K562 (cell line): ENCODE data around the gene ZFPM1. TPM values are rescaled to one million over a fixed set of nuclear protein-coding genes. Genes with fewer than 3 reads are reported as not detected.

ENCODE experiments used
- ATF1 ChIP-seq, 2 experiments: fragments of 450-650 bp in 1 of 2; IDR thresholded peaks; 2 replicates each; pipeline ENCODE4 v1.6.1; 2016; ENCODE audit warnings: missing compliant biosample characterization in 1 of 2, missing genetic modification characterization in 1 of 2
- DACH1 ChIP-seq: fragments of 450-650 bp; IDR thresholded peaks from 2 replicates; pipeline ENCODE4 v1.6.1; 2018; ENCODE audit not compliant: partially characterized antibody
- DEAF1 ChIP-seq: fragments of 450-650 bp; formaldehyde crosslinking; IDR thresholded peaks from 2 replicates; pipeline ENCODE4 v1.4.0; 2020; ENCODE audit warnings: mild to moderate bottlenecking, moderate library complexity
- E2F4 ChIP-seq: sonication (generic); formaldehyde crosslinking; IDR thresholded peaks from 2 replicates; pipeline ENCODE4 v1.8.0; 2022; ENCODE audit warnings: mild to moderate bottlenecking, low read depth, missing genetic modification reagents
- FOXK2 ChIP-seq, 2 experiments: fragments of 450-650 bp; IDR thresholded peaks in 1 of 2; conservative IDR thresholded peaks in 1 of 2; 2 replicates each; pipeline ENCODE4 v1.6.1; 2016; ENCODE audit warnings: low read depth in 2 of 2, mild to moderate bottlenecking in 1 of 2
- HCFC1 ChIP-seq: IDR thresholded peaks from 2 replicates; pipeline ENCODE4 v1.6.1; 2012; ENCODE audit warnings: low read depth, low read length, improper control_type of control experiment
- IFI16 ChIP-seq: fragments of 250-450 bp; sonication (Bioruptor Pico); IDR thresholded peaks from 2 replicates; pipeline ENCODE4 v2.1.2; 2022; ENCODE audit warnings: mild to moderate bottlenecking, inconsistent platforms
- NEUROD1 ChIP-seq: fragments of 150-350 bp; IDR thresholded peaks from 2 replicates; pipeline ENCODE4 v1.6.1; 2014; ENCODE audit warnings: borderline replicate concordance, low read length, low read depth; ENCODE audit not compliant: partially characterized antibody
- POLR2B ChIP-seq: fragments of 450-650 bp; IDR thresholded peaks from 2 replicates; pipeline ENCODE4 v1.6.1; 2018; ENCODE audit warnings: low read depth; ENCODE audit not compliant: partially characterized antibody
- RHOXF2B ChIP-seq: fragments of 250-450 bp; sonication (Bioruptor Pico); conservative IDR thresholded peaks from 2 replicates; pipeline ENCODE4 v1.5.1; 2021
- SMARCA5 ChIP-seq: fragments of 450-650 bp; IDR thresholded peaks from 2 replicates; pipeline ENCODE4 v1.6.1; 2016
- ZKSCAN8 ChIP-seq: fragments of 200-800 bp; sonication (Bioruptor generic); IDR thresholded peaks from 2 replicates; pipeline ENCODE4 v1.6.1; 2016; ENCODE audit warnings: missing genetic modification characterization, missing compliant biosample characterization
- ZNF507 ChIP-seq: conservative IDR thresholded peaks from 2 replicates; pipeline ENCODE4 v1.6.1; 2017; ENCODE audit warnings: missing genetic modification characterization, missing compliant biosample characterization
- polyA plus RNA-seq, 8 experiments: library from polyadenylated mRNA; depleted of rRNA in 4 of 8; stranded (reverse) in 5 of 8; unstranded in 3 of 8; fragments of >200 nt; fragmentation: Nextera tagmentation in 2 of 8; fragmentation: Illumina TruSeq in 1 of 8; extraction: Ambion mirVana in 2 of 8; extraction: Trizol in 1 of 8; gene quantifications; 2 replicates each; pipeline versions ENCODE4 v1.2.1 to v1.2.3, GENCODE V29; 2011 to 2014; ENCODE audit warnings: inconsistent platforms in 1 of 8, missing spikeins in 1 of 8
- total RNA-seq, 7 experiments: library from RNA; depleted of rRNA in 6 of 7; stranded (reverse); fragments of >200 nt in 6 of 7; fragmentation: Illumina TruSeq in 2 of 7; extraction: Trizol in 2 of 7; gene quantifications; 2 replicates each; pipeline versions ENCODE4 v1.2.1 to v1.2.3, GENCODE V29; 2011 to 2021; ENCODE audit warnings: low replicate concordance in 1 of 7
- TF ChIP-seq, protein P1 (sequence below): fragments of 250-450 bp; sonication (Bioruptor Pico); IDR thresholded peaks from 2 replicates; pipeline ENCODE4 v1.4.0; 2020; ENCODE audit warnings: mild to moderate bottlenecking

ZFPM1 gene
- total and polyA plus RNA-seq, 9 of the 15 experiments (the other 6 are each of a cell fraction or from before 2014, with no cell fraction given): 0.03 to 35.9 (median 1.4) TPM

DNA sequence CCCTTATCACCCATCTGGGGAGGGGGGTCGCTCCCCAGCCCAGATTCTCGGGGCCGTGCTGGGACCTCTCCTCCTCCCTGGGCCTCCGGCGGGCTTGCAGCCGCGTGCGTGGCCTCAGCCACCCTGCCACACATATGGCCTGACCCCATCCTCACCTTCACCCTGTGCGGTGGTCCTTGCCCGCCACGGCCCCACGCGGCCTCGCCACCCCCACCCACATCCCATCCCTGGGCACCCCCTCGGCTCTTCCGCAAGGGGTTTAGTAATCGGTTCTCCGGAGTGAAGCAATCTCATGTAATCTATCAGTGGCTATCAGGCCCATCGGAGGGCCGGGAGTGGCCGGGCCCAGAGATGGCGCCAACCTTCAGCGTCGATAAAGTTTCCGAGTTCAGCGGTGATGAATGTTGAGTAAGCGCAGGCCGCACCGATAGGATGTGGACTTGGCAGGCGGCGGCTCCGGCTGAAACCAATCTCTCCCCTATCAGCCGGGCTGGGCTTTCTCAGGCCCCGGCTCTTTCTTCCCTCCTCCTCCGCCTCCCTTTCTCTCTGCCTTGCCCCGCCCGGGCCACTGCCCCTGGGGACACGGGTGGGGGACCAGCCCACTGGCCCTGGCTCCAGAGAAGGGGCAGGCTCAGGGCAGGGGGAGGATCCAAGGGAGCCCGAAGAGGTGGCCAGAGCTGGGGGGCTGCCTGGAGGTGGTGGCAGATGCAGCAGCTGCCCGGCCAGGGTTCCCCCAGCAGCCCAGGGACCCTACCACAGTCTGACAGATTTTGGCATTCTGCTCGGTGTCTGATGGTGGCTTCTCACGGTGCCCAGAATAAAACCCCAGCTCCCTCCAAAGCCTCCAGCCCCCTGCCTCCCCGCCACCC is 20.8 kb downstream of the ZFPM1 start (continued):
- TF ChIP-seq SMARCA5 (peak; percentile 42; the same call in 1 of the 2 replicates), NEUROD1 (peak; percentile 52), ZNF507 (tag) (no peak), DACH1 (no peak), ZKSCAN8 (CRISPR knock-in tag) (no peak), ATF1 (CRISPR knock-in tag; IDR thresholded peaks at IDR 0.05) (no peak), ATF1 (tag; IDR thresholded peaks at IDR 0.05) (no peak), DEAF1 (CRISPR knock-in tag) (no peak), POLR2B (no peak), FOXK2 (conservative IDR thresholded peaks at IDR 0.05 in 1 of 2, IDR thresholded peaks at IDR 0.05 in 1 of 2; ENCODE audit: low read depth in 2 of 2) (no peak), HCFC1 (no peak; the same call in 1 of the 2 replicates), RHOXF2B (no peak), IFI16 (no peak), E2F4 (CRISPR knock-in tag) (no peak)
- TF ChIP-seq, protein P1, sequence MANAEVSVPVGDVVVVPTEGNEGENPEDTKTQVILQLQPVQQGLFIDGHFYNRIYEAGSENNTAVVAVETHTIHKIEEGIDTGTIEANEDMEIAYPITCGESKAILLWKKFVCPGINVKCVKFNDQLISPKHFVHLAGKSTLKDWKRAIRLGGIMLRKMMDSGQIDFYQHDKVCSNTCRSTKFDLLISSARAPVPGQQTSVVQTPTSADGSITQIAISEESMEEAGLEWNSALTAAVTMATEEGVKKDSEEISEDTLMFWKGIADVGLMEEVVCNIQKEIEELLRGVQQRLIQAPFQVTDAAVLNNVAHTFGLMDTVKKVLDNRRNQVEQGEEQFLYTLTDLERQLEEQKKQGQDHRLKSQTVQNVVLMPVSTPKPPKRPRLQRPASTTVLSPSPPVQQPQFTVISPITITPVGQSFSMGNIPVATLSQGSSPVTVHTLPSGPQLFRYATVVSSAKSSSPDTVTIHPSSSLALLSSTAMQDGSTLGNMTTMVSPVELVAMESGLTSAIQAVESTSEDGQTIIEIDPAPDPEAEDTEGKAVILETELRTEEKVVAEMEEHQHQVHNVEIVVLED: no peak
